ENCODE results near the gene MLANA.
A peak's percentile ranks its signal among the peaks of the same experiment; 100 is the strongest.
"Not testable (repeated sequence)": the region's sequence is repeated elsewhere in the genome, so short reads cannot be mapped to it uniquely, and the experiment has no call there.

Gene MLANA

GRCh38 chr9:5873439-5873838 lies 17.2 kb upstream of the MLANA start:
- no peak for TF ChIP-seq CTCF (IDR thresholded peaks at IDR 0.05; ENCODE audit: control insufficient read depth, insufficient read depth, low read depth, low read length, missing control alignments)

GRCh38 chr9:5874048-5874447 lies 16.6 kb upstream of the MLANA start:
- no peak for TF ChIP-seq CTCF (IDR thresholded peaks at IDR 0.05; ENCODE audit: control insufficient read depth, insufficient read depth, low read depth, low read length, missing control alignments)
- DNase-seq (ENCODE audit: low read depth) = no peak
- no peak overlapping the region for H3K4me3 ChIP-seq (ENCODE audit: control insufficient read depth, low read depth, low read length)

More at GRCh38 chr9:5873439-5873838, 17.2 kb upstream of the MLANA start:
- H3K4me3 ChIP-seq (ENCODE audit: control insufficient read depth, low read depth, low read length) = no peak overlapping the region
- DNase-seq (ENCODE audit: low read depth) = no peak

- no peak for TF ChIP-seq CTCF (IDR thresholded peaks at IDR 0.05; ENCODE audit: control insufficient read depth, insufficient read depth, low read depth, low read length, missing control alignments)
- no peak overlapping the region for H3K4me3 ChIP-seq (ENCODE audit: control insufficient read depth, low read depth, low read length)
- DNase-seq (ENCODE audit: low read depth) = no peak
These were observed 14.7 kb upstream of the MLANA start for GRCh38 chr9:5876026-5876425.

- TF ChIP-seq CTCF (IDR thresholded peaks at IDR 0.05; ENCODE audit: control insufficient read depth, insufficient read depth, low read depth, low read length, missing control alignments) = no peak
- no peak for DNase-seq (ENCODE audit: low read depth)
- H3K4me3 ChIP-seq (ENCODE audit: control insufficient read depth, low read depth, low read length) = no peak overlapping the region
These were observed 14.0 kb upstream of the MLANA start for GRCh38 chr9:5876711-5877110.

GRCh38 chr9:5879419-5880181 lies 11.1 kb upstream of the MLANA start:
- TF ChIP-seq CTCF (IDR thresholded peaks at IDR 0.05; ENCODE audit: control insufficient read depth, insufficient read depth, low read depth, low read length, missing control alignments) = no peak
- peak; percentile 32 for DNase-seq (ENCODE audit: low read depth)
- H3K4me3 ChIP-seq (ENCODE audit: control insufficient read depth, low read depth, low read length) = no peak overlapping the region

GRCh38 chr9:5882244-5883012 lies 8.3 kb upstream of the MLANA start:
- DNase-seq (ENCODE audit: low read depth); H3K4me3 ChIP-seq (ENCODE audit: control insufficient read depth, low read depth, low read length): not testable (repeated sequence)

GRCh38 chr9:5884191-5884590 lies 6.5 kb upstream of the MLANA start:
- no peak for TF ChIP-seq CTCF (IDR thresholded peaks at IDR 0.05; ENCODE audit: control insufficient read depth, insufficient read depth, low read depth, low read length, missing control alignments)
- no peak for DNase-seq (ENCODE audit: low read depth)
- H3K4me3 ChIP-seq (ENCODE audit: control insufficient read depth, low read depth, low read length) = no peak overlapping the region
